ENCODE measurements around the gene MAGI2. TPM values are rescaled to one million over a fixed set of nuclear protein-coding genes. Genes with fewer than 3 reads are reported as not detected.

MAGI2 gene
- total and polyA plus RNA-seq, 2 donors (not counting 3 experiments of a cell fraction or from before 2014, with no cell fraction given) = 0.28 to 6.0 TPM

GRCh38 chr7:78316110-78316509 is 1137.4 kb downstream of the MAGI2 start:
- no peak overlapping the region for H2AFZ ChIP-seq (ENCODE audit: low read depth, low read length)
- dilution Hi-C loops (cut with MboI; ENCODE audit: extremely low pct_ligation_motif_present, low sequenced_read_pairs) = no loop called here
- no peaks in the 10 kb centered on the region for H3K9me1 ChIP-seq (replicated peaks; ENCODE audit: control insufficient read depth, extremely low read depth, insufficient read depth, low read length)
- ChIA-PET CTCF (interaction anchor here (1.2 kb wide), 1 partner anchor 9 kb away, joined by 4 read pairs; no protein-coding TSS in a partner anchor), POLR2A (no interaction called here)
- no peaks in the 10 kb centered on the region for H3K27me3 ChIP-seq (ENCODE audit: control insufficient read depth in 2 of 2, insufficient read depth in 2 of 2, low read length in 2 of 2)
- intact Hi-C loops (cut with micrococcal nuclease) = no loop called here
- no peak overlapping the region for H3K4me3 ChIP-seq (replicated peaks in 1 of 3; ENCODE audit: insufficient read depth in 1 of 3, low read depth in 1 of 3, low read length in 3 of 3)
- H3K9ac ChIP-seq (replicated peaks; ENCODE audit: extremely low read depth, insufficient read depth, low read length) = no peak overlapping the region
- TF ChIP-seq POLR2A (IDR thresholded peaks at IDR 0.05; ENCODE audit: low read depth, low read length) (no peak), POLR2AphosphoS5 (IDR thresholded peaks at IDR 0.05; ENCODE audit: insufficient read depth, low read depth, low read length) (no peak), FOS (IDR thresholded peaks at IDR 0.05; ENCODE audit: borderline replicate concordance, insufficient read depth, low read length) (no peak), CTCF (IDR thresholded peaks at IDR 0.05; ENCODE audit: extremely low read depth in 1 of 2, insufficient read depth in 1 of 2, low read depth in 1 of 2, low read length in 2 of 2) (no peak), JUN (IDR thresholded peaks at IDR 0.05; ENCODE audit: borderline replicate concordance, insufficient read depth, insufficient read length, low read depth) (no peak), GATA2 (IDR thresholded peaks at IDR 0.05; ENCODE audit: insufficient read depth, insufficient read length, low read depth, low read length) (no peak), MYC (IDR thresholded peaks at IDR 0.05; ENCODE audit: low read depth, low read length) (no peak), EZH2 (IDR thresholded peaks at IDR 0.05; ENCODE audit: borderline replicate concordance, low read depth, low read length, severe bottlenecking) (no peak)
- TF ChIP-seq, protein P1, sequence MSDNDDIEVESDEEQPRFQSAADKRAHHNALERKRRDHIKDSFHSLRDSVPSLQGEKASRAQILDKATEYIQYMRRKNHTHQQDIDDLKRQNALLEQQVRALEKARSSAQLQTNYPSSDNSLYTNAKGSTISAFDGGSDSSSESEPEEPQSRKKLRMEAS (IDR thresholded peaks at IDR 0.05; ENCODE audit: insufficient read depth, insufficient read length) = no peak
- no peaks in the 10 kb centered on the region for H3K79me2 ChIP-seq (ENCODE audit: control insufficient read depth, insufficient read depth, low read length)
- no peaks in the 10 kb centered on the region for H3K4me1 ChIP-seq (ENCODE audit: control insufficient read depth, extremely low read depth, insufficient read depth, low read length)
- H3K27ac ChIP-seq (ENCODE audit: insufficient read depth, low read depth, low read length) = no peak overlapping the region
- H3K4me2 ChIP-seq (ENCODE audit: insufficient read depth, low read length) = no peak overlapping the region
- no peaks in the 10 kb centered on the region for H3K9me3 ChIP-seq (replicated peaks; ENCODE audit: control insufficient read depth, insufficient read depth, low read length)
- FAIRE-seq (no peak), DNase-seq (ENCODE audit: low read depth, low spot score) (no peak)
- BruUV-seq (replicated peaks) = no TSS peak
- H3K36me3 ChIP-seq (ENCODE audit: control insufficient read depth in 2 of 2, extremely low read depth in 1 of 2, insufficient read depth in 2 of 2, low read length in 2 of 2) = no peaks in the 10 kb centered on the region
- H4K20me1 ChIP-seq (replicated peaks; ENCODE audit: control insufficient read depth, extremely low read depth, insufficient read depth, low read length) = no peaks in the 10 kb centered on the region
